Measurements from ENCODE around the gene MLXIP.

Gene MLXIP

DNA sequence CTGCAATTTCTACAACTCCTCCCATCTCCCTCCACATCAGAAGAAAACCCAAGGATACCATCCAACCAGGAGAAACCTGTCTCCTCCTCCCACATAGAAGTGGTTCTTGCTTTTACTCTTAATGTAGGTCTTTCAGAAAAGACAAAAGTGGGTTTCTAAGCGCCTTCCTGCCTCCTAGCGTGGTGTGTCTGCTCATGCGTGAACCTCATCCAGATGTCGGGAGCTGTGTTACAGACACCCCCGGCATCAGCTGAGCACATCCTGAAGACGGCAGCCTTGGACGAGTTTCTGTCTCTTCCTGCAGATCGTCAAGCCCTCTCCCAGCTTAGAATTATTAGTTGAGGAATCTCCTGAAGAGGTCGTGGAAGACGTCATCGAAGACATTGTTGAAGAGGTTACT is 113.9 kb downstream of the MLXIP start:
- no CpG with 5 or more reads among the region's 11 CpGs for WGBS (ENCODE audit: extremely low coverage, insufficient coverage, low lambda C conversion rate)
- Histone ChIP-seq H3K27ac (ENCODE audit: low read depth, low read length) (no peak overlapping the region), H2BK5ac (ENCODE audit: low read length) (no peak overlapping the region), H3K27me3 (ENCODE audit: insufficient read depth, low read length, poor library complexity) (no peaks in the 10 kb centered on the region), H2AK5ac (ENCODE audit: low read length) (no peak overlapping the region), H3K4ac (ENCODE audit: low read depth, low read length) (no peak overlapping the region), H3K9ac (ENCODE audit: low read length) (no peak overlapping the region), H4K5ac (ENCODE audit: low read length) (no peak overlapping the region), H3K4me2 (ENCODE audit: low read length) (no peak overlapping the region), H3K4me1 (ENCODE audit: control insufficient read depth, low read depth, low read length) (no peaks in the 10 kb centered on the region), H2BK15ac (replicated peaks; ENCODE audit: low read depth) (no peak overlapping the region), H3K23ac (ENCODE audit: low read length) (no peak overlapping the region), H2BK120ac (ENCODE audit: low read depth, low read length) (no peak overlapping the region), H3K36me3 (ENCODE audit: control insufficient read depth, insufficient read depth, low read length) (no peaks in the 10 kb centered on the region), H3K4me3 (ENCODE audit: low read length) (no peak overlapping the region), H3K18ac (ENCODE audit: low read length) (no peak overlapping the region), H4K8ac (ENCODE audit: low read depth, low read length) (no peak overlapping the region), H3K79me1 (ENCODE audit: low read length) (no peaks in the 10 kb centered on the region), H3K79me2 (ENCODE audit: control insufficient read depth, insufficient read depth, low read length) (no peaks in the 10 kb centered on the region), H3K56ac (ENCODE audit: low read length) (no peak overlapping the region)
- no peak for DNase-seq

- Histone ChIP-seq H3K27me3 (ENCODE audit: insufficient read depth, low read length, poor library complexity) (no peaks in the 10 kb centered on the region), H2BK5ac (ENCODE audit: low read length) (no peak overlapping the region), H4K8ac (ENCODE audit: low read depth, low read length) (no peak overlapping the region), H3K23ac (ENCODE audit: low read length) (no peak overlapping the region), H2BK15ac (replicated peaks; ENCODE audit: low read depth) (no peak overlapping the region), H3K9ac (ENCODE audit: low read length) (no peak overlapping the region), H2AK5ac (ENCODE audit: low read length) (no peak overlapping the region), H3K4ac (ENCODE audit: low read depth, low read length) (no peak overlapping the region), H4K5ac (ENCODE audit: low read length) (no peak overlapping the region), H3K27ac (ENCODE audit: low read depth, low read length) (no peak overlapping the region), H3K36me3 (ENCODE audit: control insufficient read depth, insufficient read depth, low read length) (no peaks in the 10 kb centered on the region), H3K4me2 (ENCODE audit: low read length) (no peak overlapping the region), H3K79me2 (ENCODE audit: control insufficient read depth, insufficient read depth, low read length) (no peaks in the 10 kb centered on the region), H3K18ac (ENCODE audit: low read length) (no peak overlapping the region), H3K4me3 (ENCODE audit: low read length) (no peak overlapping the region), H3K56ac (ENCODE audit: low read length) (no peak overlapping the region), H3K4me1 (ENCODE audit: control insufficient read depth, low read depth, low read length) (no peaks in the 10 kb centered on the region), H3K79me1 (ENCODE audit: low read length) (no peaks in the 10 kb centered on the region), H2BK120ac (ENCODE audit: low read depth, low read length) (no peak overlapping the region)
- no peak for DNase-seq
- no CpG with 5 or more reads among the region's 1 CpG for WGBS (ENCODE audit: extremely low coverage, insufficient coverage, low lambda C conversion rate)
Measured at GRCh38 chr12:122194804-122195203, 116.2 kb downstream of the MLXIP start.

DNA sequence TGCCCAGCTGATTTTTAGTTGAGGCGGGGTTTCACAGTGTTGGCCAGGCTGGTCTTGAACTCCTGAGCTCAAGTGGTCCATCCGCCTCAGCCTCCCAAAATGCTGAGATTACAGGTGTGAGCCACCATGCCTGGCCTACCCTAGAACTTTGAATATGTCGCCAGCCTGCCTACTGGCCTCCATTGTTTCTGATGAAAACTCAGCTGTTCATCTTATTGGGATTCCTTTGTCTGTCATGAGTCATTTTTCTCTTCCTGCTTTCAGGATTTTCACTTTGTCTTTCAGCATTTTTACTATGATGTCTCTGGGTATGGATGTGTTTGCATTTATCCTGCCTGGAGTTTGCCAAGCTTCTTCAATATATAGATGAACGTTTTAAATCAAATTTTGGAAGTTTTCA is 116.8 kb downstream of the MLXIP start:
- Histone ChIP-seq H3K23ac (ENCODE audit: low read length) (no peak overlapping the region), H3K27ac (ENCODE audit: low read depth, low read length) (no peak overlapping the region), H3K9ac (ENCODE audit: low read length) (no peak overlapping the region), H3K79me1 (ENCODE audit: low read length) (no peaks in the 10 kb centered on the region), H3K4me3 (ENCODE audit: low read length) (no peak overlapping the region), H2BK15ac (replicated peaks; ENCODE audit: low read depth) (no peak overlapping the region), H3K4me1 (ENCODE audit: control insufficient read depth, low read depth, low read length) (no peaks in the 10 kb centered on the region), H2BK5ac (ENCODE audit: low read length) (no peak overlapping the region), H3K18ac (ENCODE audit: low read length) (no peak overlapping the region), H3K4ac (ENCODE audit: low read depth, low read length) (no peak overlapping the region), H4K5ac (ENCODE audit: low read length) (no peak overlapping the region), H3K4me2 (ENCODE audit: low read length) (no peak overlapping the region), H3K56ac (ENCODE audit: low read length) (no peak overlapping the region), H2BK120ac (ENCODE audit: low read depth, low read length) (no peak overlapping the region), H4K8ac (ENCODE audit: low read depth, low read length) (no peak overlapping the region), H2AK5ac (ENCODE audit: low read length) (no peak overlapping the region), H3K27me3 (ENCODE audit: insufficient read depth, low read length, poor library complexity) (no peaks in the 10 kb centered on the region), H3K79me2 (ENCODE audit: control insufficient read depth, insufficient read depth, low read length) (no peaks in the 10 kb centered on the region), H3K36me3 (ENCODE audit: control insufficient read depth, insufficient read depth, low read length) (no peaks in the 10 kb centered on the region)
- no CpG with 5 or more reads among the region's 4 CpGs for WGBS (ENCODE audit: extremely low coverage, insufficient coverage, low lambda C conversion rate)
- no peak for DNase-seq

All from mesendoderm (in vitro differentiated cells).